Measurements from ENCODE around the gene CD80. TPM values are rescaled to one million over a fixed set of nuclear protein-coding genes. Genes with fewer than 3 reads are reported as not detected.

The CD80 gene
- total RNA-seq, result not detected in 2 replicates

DNA sequence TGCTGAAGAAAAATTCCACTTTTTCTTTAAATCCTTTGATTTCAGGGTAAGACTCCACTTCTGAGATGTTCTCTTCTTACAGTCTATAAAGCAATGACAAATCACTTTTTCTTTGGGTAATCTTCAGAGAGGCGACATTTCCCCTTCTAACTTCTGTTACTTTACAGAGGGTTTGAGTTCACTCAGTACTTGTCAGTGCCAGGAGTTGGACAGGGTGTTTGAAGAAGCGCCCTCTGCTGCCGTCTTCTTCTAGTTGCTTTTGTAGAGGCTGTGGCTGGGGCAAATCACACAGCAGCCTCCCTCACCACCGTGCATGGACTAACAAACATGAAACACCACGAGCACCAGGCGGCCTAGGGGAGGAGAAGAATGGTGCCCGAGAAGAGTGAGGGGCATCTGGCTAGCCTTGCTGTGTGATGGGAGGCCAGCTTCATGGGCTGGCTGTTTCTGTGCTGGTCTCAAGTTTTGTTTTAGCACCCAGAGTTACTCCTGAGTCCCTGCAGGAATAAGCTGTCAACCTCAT is at the start of gene CD80:
Gene CD80 (minus strand): TSS at position 174 of the 523 bp plus-strand sequence. CDS start 1,886 bp downstream, outside the sequence.

DNA sequence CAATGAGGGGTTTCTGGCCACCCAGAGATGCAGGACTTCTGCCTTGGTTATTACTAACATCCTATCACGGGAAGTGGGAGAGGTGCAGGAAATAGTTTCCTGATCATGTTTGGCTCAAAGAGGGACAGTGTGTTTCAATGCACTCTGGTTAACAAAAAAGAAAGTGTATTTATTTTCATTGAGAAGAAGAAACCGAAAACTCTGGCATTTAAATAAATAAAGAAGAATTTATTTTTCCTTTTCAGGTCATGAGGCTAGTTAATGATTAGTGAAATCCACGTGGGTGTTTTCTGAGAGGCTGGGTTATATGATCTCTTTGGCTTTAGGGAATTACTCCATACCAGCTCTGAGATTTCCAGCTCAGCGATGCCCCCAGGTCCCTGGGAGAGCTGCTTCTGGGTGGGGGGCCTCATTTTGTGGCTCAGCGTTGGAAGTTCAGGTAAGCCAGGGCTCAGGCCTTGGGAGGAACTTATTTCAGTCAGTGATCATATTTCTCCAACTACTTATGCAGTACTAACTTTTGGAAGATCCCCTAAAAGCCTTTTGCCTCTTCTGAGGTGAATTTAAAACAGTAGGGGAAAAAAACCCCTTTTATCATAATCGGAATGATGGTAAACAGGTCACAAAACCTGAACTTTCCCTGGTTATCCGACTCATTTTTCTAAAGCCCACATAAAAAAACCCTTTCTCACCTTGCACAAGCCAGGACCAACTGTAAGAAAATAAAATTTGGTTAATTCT is 38.3 kb upstream of the CD80 start, which contains the start of gene PLA1A:
Gene PLA1A (plus strand): TSS at position 338 of the 741 bp plus-strand sequence. CDS start 29 bp downstream, at position 367.

DNA sequence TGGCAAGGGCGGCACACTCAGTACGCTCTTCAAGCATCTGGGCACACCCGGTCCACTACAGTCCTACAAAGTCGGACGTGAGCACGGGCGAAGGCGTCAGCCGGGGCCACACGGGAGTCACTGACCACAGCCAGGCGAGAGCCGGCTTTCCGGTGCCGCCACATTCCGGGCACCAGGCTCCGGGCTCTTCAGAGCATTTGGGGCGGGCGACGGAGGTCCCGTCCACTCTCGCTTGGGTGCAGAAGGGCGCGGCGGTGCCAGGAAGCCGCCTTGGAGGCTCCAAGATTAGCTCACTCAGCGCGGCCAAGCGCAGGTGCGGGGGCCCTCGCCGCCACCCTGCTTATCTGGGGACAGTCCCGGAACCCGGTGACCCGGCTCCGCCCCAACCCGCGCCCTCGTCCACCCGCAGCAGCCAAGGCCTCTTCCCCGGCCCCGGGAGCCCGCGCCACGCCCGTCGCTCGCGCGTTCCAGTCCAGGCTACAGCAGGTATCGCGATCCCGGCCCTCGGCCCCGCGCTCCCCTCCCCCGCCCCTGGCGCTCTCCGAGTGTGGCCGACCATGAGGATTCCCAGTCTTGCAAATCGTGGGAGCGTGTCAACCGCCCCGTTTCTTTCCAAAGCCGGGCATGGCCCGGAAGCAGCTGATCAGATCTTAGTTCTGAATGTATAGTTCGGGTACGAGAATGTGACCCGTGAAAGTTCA is 20.1 kb upstream of the CD80 start, which contains the start of gene ADPRH:
Gene ADPRH (plus strand): TSS at position 127 of the 701 bp plus-strand sequence. CDS start 2,678 bp downstream, outside the sequence.

GRCh38 chr3:119498186-119499011 is 61.0 kb downstream of the CD80 start, which contains the start of gene TIMMDC1:
Gene TIMMDC1 (plus strand): TSS chr3:119498547. CDS start chr3:119498734, 187 bp downstream.

Other genes with a start within 250 kb of the CD80 start
- gene TMEM39A, start 96.0 kb downstream of the CD80 start, total RNA-seq, result 30.5 and 66.7 TPM in 2 replicates
- 15.1 and 16.9 TPM in 2 replicates for gene POGLUT1, start 90.7 kb downstream of the CD80 start, total RNA-seq
- 54.0 and 57.1 TPM in 2 replicates for gene TIMMDC1, start 61.1 kb downstream of the CD80 start, total RNA-seq
- 2.7 and 5.9 TPM in 2 replicates for gene ADPRH, start 19.9 kb upstream of the CD80 start, total RNA-seq
- gene PLA1A, start 38.3 kb upstream of the CD80 start, total RNA-seq, result not detected in 2 replicates
- gene POPDC2, start 101.0 kb upstream of the CD80 start, total RNA-seq, result under 0.01 TPM in 2 replicates
- 11.8 and 12.7 TPM in 2 replicates for gene COX17, start 117.8 kb upstream of the CD80 start, total RNA-seq
- under 0.01 and 0.73 TPM in 2 replicates for gene CFAP91, start 143.4 kb upstream of the CD80 start, total RNA-seq
- gene NR1I2, start 222.5 kb upstream of the CD80 start, total RNA-seq, result 0.20 TPM in 1 of 2 replicates, not detected in the other